A673 (cell line): ENCODE results near the gene CDH24. TPM values are rescaled to one million over a fixed set of nuclear protein-coding genes. Genes with fewer than 3 reads are reported as not detected.

Experiments used
- BruUV-seq: library from RNA; stranded (reverse); fragments of 400-500 nt; replicated peaks from 2 replicates; lab custom pipeline; 2021; lab: Mats Ljungman, UMichigan
- CTCF ChIA-PET: fragments of 300-600 bp; sonication (Branson Sonifier 250); formaldehyde crosslinking; loops from one replicate; lab custom pipeline; 2022; ENCODE audit warnings: antibody characterized with exemption; lab: Charles Lee
- POLR2A ChIA-PET: fragments of 300-600 bp; sonication (Branson Sonifier 250); formaldehyde crosslinking; loops from one replicate; lab custom pipeline; 2022; ENCODE audit warnings: antibody characterized with exemption; ENCODE audit not compliant: low non-redundant PET; lab: Charles Lee
- DNase-seq: peaks from one replicate; pipeline ENCODE4 v3.0.0-alpha.2; 2015; ENCODE audit warnings: low spot score
- H3K27ac ChIP-seq: fragments of 200-600 bp; sonication (generic); 2 replicates; pipeline ENCODE4 v1.5.1; 2016; ENCODE audit warnings: mixed run types, low read depth, mild to moderate bottlenecking, mixed read lengths, antibody characterized with exemption, low read length; ENCODE audit not compliant: poor library complexity, severe bottlenecking
- H3K27me3 ChIP-seq: fragments of 200-600 bp; sonication (generic); replicated peaks from 2 replicates; pipeline ENCODE4 v1.6.1; 2017; ENCODE audit warnings: mixed run types, low read depth, mild to moderate bottlenecking, mixed read lengths, antibody characterized with exemption, low read length; ENCODE audit not compliant: insufficient read depth, poor library complexity
- H3K36me3 ChIP-seq: fragments of 200-600 bp; sonication (generic); 2 replicates; pipeline ENCODE4 v1.6.1; 2016; ENCODE audit warnings: mixed run types, mild to moderate bottlenecking, mixed read lengths, antibody characterized with exemption, low read length; ENCODE audit not compliant: insufficient read depth, poor library complexity, severe bottlenecking
- H3K4me1 ChIP-seq: fragments of 200-600 bp; sonication (generic); 2 replicates; pipeline ENCODE4 v1.6.1; 2017; ENCODE audit warnings: mixed run types, mild to moderate bottlenecking, mixed read lengths, antibody characterized with exemption, low read length; ENCODE audit not compliant: insufficient read depth, poor library complexity, severe bottlenecking
- H3K4me3 ChIP-seq: fragments of 200-600 bp; sonication (generic); 2 replicates; pipeline ENCODE4 v1.5.1; 2016; ENCODE audit warnings: low read depth, mixed run types, mild to moderate bottlenecking, mixed read lengths, low read length; ENCODE audit not compliant: poor library complexity, severe bottlenecking
- H3K9me3 ChIP-seq: fragments of 200-600 bp; sonication (generic); 2 replicates; pipeline ENCODE4 v1.6.1; 2016; ENCODE audit warnings: mixed run types, low read depth, mild to moderate bottlenecking, mixed read lengths, antibody characterized with exemption, low read length; ENCODE audit not compliant: poor library complexity, severe bottlenecking
- EZH2 ChIP-seq: fragments of 200-600 bp; sonication (generic); IDR thresholded peaks from 2 replicates; pipeline ENCODE4 v1.6.1; 2017; ENCODE audit warnings: borderline replicate concordance, low read depth, mild to moderate bottlenecking, mixed read lengths, antibody characterized with exemption, low read length; ENCODE audit not compliant: poor library complexity, severe bottlenecking
- intact Hi-C: fragments of 100-400 bp; cut with micrococcal nuclease; formaldehyde crosslinking; loops from one replicate; pipeline ENCODE4 v1.10.0; 2022; ENCODE audit not compliant: unreplicated experiment
- total RNA-seq: library from RNA; stranded (reverse); gene quantifications from 2 replicates; pipeline ENCODE4 v1.2.3, GENCODE V29; 2021
- TF ChIP-seq, protein P1 (sequence below): fragments of 300-800, 200-600 bp; sonication (generic); conservative IDR thresholded peaks from 2 replicates; pipeline ENCODE4 v1.5.1; 2017; ENCODE audit warnings: low read depth, mild to moderate bottlenecking, antibody characterized with exemption, low read length, moderate library complexity, mixed read lengths

CDH24 gene
- total RNA-seq, 1 experiment from 2014 or later: 44.8 TPM

DNA sequence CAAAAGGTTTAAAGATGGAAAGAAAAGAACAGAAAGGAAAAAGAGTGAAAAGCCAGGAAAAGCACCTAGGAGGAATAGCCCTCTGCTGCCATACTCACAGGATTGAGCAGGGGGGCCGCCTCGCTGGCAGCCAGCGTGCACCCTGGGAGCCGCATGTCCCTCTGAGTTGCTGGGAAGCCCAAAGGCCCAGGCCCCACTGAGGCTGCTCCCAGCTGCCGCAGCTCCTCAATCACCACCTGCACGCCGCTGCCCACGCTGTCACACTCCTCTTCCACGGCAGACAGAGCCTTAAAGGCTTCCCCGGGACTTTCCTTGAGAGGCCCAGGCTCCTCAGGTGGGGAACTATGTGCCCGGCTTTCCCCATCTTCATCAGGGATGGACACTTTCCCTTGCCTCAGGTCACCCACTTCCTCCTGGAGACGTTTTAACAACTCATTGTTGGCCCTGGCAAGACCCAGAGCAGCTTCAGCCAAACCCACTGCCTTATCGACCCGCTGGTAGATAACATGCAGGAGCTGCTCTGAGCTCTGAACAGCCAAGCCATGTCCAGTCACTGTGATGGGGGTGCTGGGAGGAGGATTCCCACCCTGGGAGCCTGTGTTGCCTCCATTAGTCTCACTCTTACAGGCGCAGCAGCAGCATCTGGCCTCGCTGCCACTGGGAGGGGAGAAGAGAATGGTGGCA lies 58.8 kb downstream of the CDH24 start:
- intact Hi-C loops: no loop called here
- ChIA-PET CTCF (no interaction called here), POLR2A (no interaction called here)
- Histone ChIP-seq H3K27ac (peak overlapping the region; percentile 24), H3K4me3 (no peak overlapping the region), H3K36me3 (no peaks in the 10 kb centered on the region), H3K4me1 (peaks cover 42% of the 10 kb centered on the region), H3K27me3 (no peaks in the 10 kb centered on the region), H3K9me3 (no peaks in the 10 kb centered on the region)
- no peak for DNase-seq
- BruUV-seq: no TSS peak
- TF ChIP-seq, protein P1, sequence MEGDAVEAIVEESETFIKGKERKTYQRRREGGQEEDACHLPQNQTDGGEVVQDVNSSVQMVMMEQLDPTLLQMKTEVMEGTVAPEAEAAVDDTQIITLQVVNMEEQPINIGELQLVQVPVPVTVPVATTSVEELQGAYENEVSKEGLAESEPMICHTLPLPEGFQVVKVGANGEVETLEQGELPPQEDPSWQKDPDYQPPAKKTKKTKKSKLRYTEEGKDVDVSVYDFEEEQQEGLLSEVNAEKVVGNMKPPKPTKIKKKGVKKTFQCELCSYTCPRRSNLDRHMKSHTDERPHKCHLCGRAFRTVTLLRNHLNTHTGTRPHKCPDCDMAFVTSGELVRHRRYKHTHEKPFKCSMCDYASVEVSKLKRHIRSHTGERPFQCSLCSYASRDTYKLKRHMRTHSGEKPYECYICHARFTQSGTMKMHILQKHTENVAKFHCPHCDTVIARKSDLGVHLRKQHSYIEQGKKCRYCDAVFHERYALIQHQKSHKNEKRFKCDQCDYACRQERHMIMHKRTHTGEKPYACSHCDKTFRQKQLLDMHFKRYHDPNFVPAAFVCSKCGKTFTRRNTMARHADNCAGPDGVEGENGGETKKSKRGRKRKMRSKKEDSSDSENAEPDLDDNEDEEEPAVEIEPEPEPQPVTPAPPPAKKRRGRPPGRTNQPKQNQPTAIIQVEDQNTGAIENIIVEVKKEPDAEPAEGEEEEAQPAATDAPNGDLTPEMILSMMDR: no peak
- no peak for TF ChIP-seq EZH2

DNA sequence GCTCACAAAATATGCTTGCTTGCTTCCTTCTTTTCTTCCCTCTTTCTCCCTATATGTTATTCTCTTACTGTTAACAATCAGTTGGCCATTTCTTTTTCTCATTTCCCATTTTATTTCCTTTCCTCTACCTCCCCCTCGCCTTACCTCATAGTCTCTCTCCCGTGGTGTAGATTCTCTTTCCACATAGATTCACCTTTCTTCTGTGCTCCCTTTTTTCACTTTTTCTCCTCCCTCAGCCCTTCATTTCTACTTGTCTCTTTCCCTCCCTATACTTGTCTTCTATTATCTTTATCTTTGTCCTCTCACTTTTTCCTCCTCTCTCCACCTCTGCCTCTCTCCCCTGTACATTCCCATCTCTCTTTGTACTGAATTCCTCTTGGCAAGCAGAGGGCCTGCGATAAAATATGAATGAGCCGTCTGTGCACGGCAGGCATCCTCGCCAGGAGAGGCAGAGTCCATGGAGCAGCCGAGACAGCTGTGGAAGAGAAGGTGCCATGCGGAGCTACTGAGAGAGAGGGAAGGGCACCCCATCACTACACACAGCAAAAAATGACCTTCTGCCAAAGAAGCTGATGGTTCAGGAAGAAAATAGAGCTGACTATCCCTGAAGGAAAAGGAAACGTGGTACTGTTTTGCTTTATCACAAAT lies 59.5 kb downstream of the CDH24 start:
- no TSS peak for BruUV-seq
- H3K4me1 ChIP-seq: peaks cover 42% of the 10 kb centered on the region
- peak overlapping the region; percentile 24 for H3K27ac ChIP-seq
- CTCF ChIA-PET: no interaction called here
- H3K27me3 ChIP-seq: no peaks in the 10 kb centered on the region
- DNase-seq: no peak
- H3K36me3 ChIP-seq: no peaks in the 10 kb centered on the region
- no peak for TF ChIP-seq EZH2
- TF ChIP-seq, protein P1: no peak
- POLR2A ChIA-PET: no interaction called here
- intact Hi-C loops: no loop called here
- no peaks in the 10 kb centered on the region for H3K9me3 ChIP-seq
- H3K4me3 ChIP-seq: no peak overlapping the region

Other genes starting within 250 kb of the CDH24 start
- 1.9 and 2.3 TPM in 2 replicates for gene SLC7A7, start 242.1 kb downstream of the CDH24 start, total RNA-seq
- gene MRPL52, start 227.6 kb downstream of the CDH24 start, total RNA-seq: 169 and 187 TPM in 2 replicates
- gene MMP14, start 220.9 kb downstream of the CDH24 start, total RNA-seq: 91.3 and 110 TPM in 2 replicates
- 7.8 and 11.8 TPM in 2 replicates for gene LRP10, start 185.8 kb downstream of the CDH24 start, total RNA-seq
- 0.15 TPM in 1 of 2 replicates, not detected in the other for gene REM2, start 174.3 kb downstream of the CDH24 start, total RNA-seq
- gene RBM23, start 138.4 kb downstream of the CDH24 start, total RNA-seq: 105 and 118 TPM in 2 replicates
- gene PRMT5, start 128.1 kb downstream of the CDH24 start, total RNA-seq: 244 and 273 TPM in 2 replicates
- gene HAUS4, start 100.4 kb downstream of the CDH24 start, total RNA-seq: 62.7 and 73.9 TPM in 2 replicates
- gene AJUBA, start 75.0 kb downstream of the CDH24 start, total RNA-seq: 37.6 and 43.6 TPM in 2 replicates
- 9.9 and 10.8 TPM in 2 replicates for gene C14orf93, start 47.4 kb downstream of the CDH24 start, total RNA-seq
- 491 and 500 TPM in 2 replicates for gene PSMB5, start 22.6 kb downstream of the CDH24 start, total RNA-seq
- gene PSMB11, start 15.3 kb downstream of the CDH24 start, total RNA-seq: not detected in 2 replicates
- gene ACIN1, start 37.6 kb upstream of the CDH24 start, total RNA-seq: 325 and 339 TPM in 2 replicates
- 50.3 and 54.5 TPM in 2 replicates for gene C14orf119, start 38.0 kb upstream of the CDH24 start, total RNA-seq
- not detected in 2 replicates for gene CIROP, start 47.5 kb upstream of the CDH24 start, total RNA-seq
- gene CEBPE, start 61.7 kb upstream of the CDH24 start, total RNA-seq: not detected in 2 replicates
- gene SLC7A8, start 126.1 kb upstream of the CDH24 start, total RNA-seq: 18.3 and 24.8 TPM in 2 replicates
- not detected in 2 replicates for gene RNF212B, start 180.4 kb upstream of the CDH24 start, total RNA-seq
- 6.3 and 9.5 TPM in 2 replicates for gene HOMEZ, start 228.6 kb upstream of the CDH24 start, total RNA-seq
- gene PPP1R3E, start 245.3 kb upstream of the CDH24 start, total RNA-seq: 9.7 and 10.9 TPM in 2 replicates
- gene BCL2L2, start 249.3 kb upstream of the CDH24 start, total RNA-seq: 22.8 and 25.1 TPM in 2 replicates